ENCODE data around the gene HKDC1.

GRCh38 chr10:69265521-69265920 is 45.4 kb downstream of the HKDC1 start:
- TF ChIP-seq CTCF (IDR thresholded peaks at IDR 0.05; ENCODE audit: poor library complexity, severe bottlenecking) (no peak), RAD21 (conservative IDR thresholded peaks at IDR 0.05) (no peak), TAF1 (IDR thresholded peaks at IDR 0.05; ENCODE audit: low read depth) (no peak)
